Muscle layer of duodenum (tissue), 2 donors: ENCODE results near the gene BCL3.

Source experiments
- H3K27ac ChIP-seq: one replicate; pipeline ENCODE4 v1.7.0; 2013; ENCODE audit warnings: mild to moderate bottlenecking, low read length
- H3K27me3 ChIP-seq: one replicate; pipeline ENCODE4 v1.7.0; 2013; ENCODE audit warnings: low read depth, mild to moderate bottlenecking, control low read depth, low read length
- H3K36me3 ChIP-seq, 2 donors: one replicate each; pipeline ENCODE4 v1.7.0; 2013; ENCODE audit warnings: low read length in 2 of 2, control low read depth in 1 of 2, mild to moderate bottlenecking in 1 of 2; ENCODE audit not compliant: insufficient read depth in 2 of 2, control insufficient read depth in 1 of 2
- H3K4me1 ChIP-seq, 2 donors: one replicate each; pipeline ENCODE4 v1.7.0; 2013; ENCODE audit warnings: low read length in 2 of 2, mild to moderate bottlenecking in 2 of 2, control low read depth in 1 of 2, moderate library complexity in 1 of 2; ENCODE audit not compliant: insufficient read depth in 2 of 2, control insufficient read depth in 1 of 2
- H3K4me3 ChIP-seq, 2 donors: one replicate each; pipeline ENCODE4 v1.7.0; 2013; ENCODE audit warnings: low read length in 2 of 2, low read depth in 1 of 2, mild to moderate bottlenecking in 1 of 2
- H3K9me3 ChIP-seq, 2 donors: one replicate each; pipeline ENCODE4 v1.7.0; 2013; ENCODE audit warnings: low read length in 2 of 2, control low read depth in 1 of 2, mild to moderate bottlenecking in 1 of 2; ENCODE audit not compliant: control insufficient read depth in 1 of 2
- donor health status: healthy.

The BCL3 gene

DNA sequence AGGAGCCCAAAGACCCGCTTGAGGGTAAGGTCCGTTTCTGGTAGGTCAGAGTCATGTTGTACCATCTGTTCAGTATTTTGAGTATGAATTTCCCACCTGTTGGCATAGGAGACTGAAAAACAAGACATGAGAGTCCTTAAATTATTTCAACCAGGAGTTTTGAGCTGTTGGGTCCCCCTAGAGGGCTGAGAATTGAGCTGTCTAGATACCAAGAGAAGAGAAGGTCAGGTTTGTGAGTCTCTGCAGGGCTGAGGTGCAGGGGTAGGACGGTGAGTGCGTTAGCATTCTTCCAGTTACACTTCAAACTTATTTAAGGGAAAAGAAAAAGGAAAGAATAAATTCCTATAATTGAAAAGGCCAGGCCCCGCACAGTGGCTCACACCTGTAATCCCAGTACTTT lies 34.2 kb downstream of the BCL3 start:
- Histone ChIP-seq H3K27me3 (no peaks in the 10 kb centered on the region), H3K9me3 (no peaks in the 10 kb centered on the region), H3K36me3 (no peaks in the 10 kb centered on the region), H3K27ac (no peak overlapping the region), H3K4me1 (peaks cover 0 to 8% of the 10 kb centered on the region in 2 donors), H3K4me3 (no peak overlapping the region)

DNA sequence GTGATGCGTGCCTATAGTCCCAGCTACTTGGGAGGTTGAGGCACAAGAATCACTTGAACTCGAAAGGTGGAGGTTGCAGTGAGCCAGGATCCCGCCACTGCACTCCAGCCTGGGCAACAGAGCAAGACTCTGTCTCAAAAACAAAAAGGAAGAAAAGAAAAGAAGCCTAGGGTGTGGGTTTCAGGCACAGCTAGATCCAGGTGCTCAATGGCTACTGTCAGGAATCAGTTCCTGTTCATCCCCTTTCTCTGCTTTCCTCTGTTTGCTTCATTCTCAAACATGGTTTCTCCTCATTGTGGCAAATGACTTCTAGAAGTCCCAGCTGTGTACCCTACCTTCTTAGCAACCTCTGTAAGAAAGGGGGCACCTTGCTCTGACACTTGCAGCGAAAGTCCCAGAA lies 35.0 kb downstream of the BCL3 start:
- H3K27me3 ChIP-seq = no peaks in the 10 kb centered on the region
- H3K4me3 ChIP-seq = no peak overlapping the region
- H3K36me3 ChIP-seq = no peaks in the 10 kb centered on the region
- H3K4me1 ChIP-seq = peaks cover 0 to 4% of the 10 kb centered on the region in 2 donors
- H3K9me3 ChIP-seq = no peaks in the 10 kb centered on the region
- no peak overlapping the region for H3K27ac ChIP-seq

DNA sequence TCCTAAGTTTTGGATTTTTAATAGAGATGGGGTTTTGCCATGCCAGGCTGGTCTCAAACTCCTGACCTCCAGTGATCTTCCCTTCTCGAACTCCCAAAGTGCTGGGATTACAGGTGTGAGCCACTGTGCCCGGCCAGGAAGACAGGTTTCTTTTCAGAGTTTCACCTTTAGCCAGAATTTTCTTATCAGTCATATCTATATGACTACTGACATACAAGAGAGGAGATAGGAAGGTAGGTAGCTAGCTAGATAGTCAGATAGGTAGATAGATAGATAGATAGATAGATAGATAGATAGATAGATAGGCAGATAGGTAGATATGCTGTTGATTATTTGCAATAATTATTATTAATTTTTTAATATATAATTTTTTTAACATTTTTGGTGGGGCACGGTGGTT lies 36.8 kb downstream of the BCL3 start:
- peaks cover 0 to 4% of the 10 kb centered on the region in 2 donors for H3K4me1 ChIP-seq
- H3K27ac ChIP-seq = no peak overlapping the region
- no peaks in the 10 kb centered on the region for H3K27me3 ChIP-seq
- no peaks in the 10 kb centered on the region for H3K9me3 ChIP-seq
- H3K4me3 ChIP-seq = no peak overlapping the region
- no peaks in the 10 kb centered on the region for H3K36me3 ChIP-seq

DNA sequence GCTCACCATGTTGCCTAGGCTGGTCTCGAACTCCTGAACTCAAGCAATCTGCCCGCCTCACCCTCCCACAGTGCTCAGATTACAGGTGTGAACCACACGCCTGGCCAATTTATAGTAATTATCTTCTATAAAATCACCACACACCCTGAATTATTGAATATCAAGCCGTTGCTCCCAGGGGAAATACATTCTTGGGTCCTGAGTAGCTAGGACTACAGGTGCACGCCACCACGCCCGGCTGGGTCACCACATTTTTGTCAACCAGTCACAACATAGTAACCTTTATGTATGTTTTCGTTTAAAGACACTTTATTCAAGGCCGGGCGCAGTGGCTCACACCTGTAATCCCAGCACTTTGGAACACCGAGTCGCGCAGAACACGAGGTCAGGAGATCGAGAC lies 37.5 kb downstream of the BCL3 start:
- Histone ChIP-seq H3K4me3 (no peak overlapping the region), H3K4me1 (peaks cover 0 to 4% of the 10 kb centered on the region in 2 donors), H3K27ac (no peak overlapping the region), H3K36me3 (no peaks in the 10 kb centered on the region), H3K9me3 (no peaks in the 10 kb centered on the region), H3K27me3 (no peaks in the 10 kb centered on the region)

DNA sequence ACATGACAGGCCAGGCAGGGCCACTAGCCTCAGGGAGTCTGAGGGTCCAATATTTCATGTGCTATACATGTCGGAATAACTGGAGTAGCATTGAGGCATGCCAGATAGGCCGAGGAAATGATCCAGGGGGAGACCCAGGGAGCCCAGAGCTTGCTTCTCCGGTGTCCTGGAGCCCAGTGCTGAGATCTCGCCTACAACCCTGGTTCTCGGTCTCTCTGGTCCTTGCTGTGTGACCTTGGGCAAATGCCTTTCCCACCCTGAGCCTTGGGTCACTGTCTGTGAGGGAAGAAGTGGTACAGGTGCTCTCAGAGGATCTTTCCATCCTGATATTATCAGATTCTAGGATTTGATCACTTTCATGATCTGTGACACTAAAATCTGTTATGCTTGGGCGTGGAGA lies 40.5 kb downstream of the BCL3 start:
- H3K36me3 ChIP-seq = no peaks in the 10 kb centered on the region

DNA sequence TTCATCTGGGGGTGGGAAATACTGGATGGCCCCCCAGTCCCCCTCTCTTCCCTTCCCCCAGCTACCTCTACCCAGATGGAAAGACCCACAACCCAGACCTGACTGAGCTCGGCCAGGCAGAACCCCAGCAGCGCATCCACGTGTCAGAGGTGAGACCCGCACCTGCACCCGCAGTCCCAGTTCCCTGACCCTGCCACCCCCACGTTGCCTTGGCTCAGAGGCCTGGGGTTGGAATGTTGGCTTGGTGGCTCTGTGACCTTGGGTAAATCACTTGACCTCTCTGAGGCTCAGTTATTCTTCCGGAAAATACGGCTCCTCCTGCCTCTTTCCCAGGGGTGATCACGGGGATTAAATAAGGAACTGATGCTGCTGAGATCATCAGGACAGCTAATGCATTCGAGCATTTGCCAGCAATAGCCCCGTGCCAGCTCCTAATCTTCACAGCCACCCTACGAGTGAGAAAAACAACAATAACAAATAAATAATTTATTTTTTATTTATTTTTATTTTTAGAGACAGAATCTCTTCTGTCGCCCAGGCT lies 41.5 kb downstream of the BCL3 start:
- Histone ChIP-seq H3K4me1 (no peaks in the 10 kb centered on the region), H3K36me3 (no peaks in the 10 kb centered on the region), H3K27me3 (no peaks in the 10 kb centered on the region), H3K9me3 (no peaks in the 10 kb centered on the region), H3K4me3 (no peak overlapping the region), H3K27ac (no peak overlapping the region)

More for the DNA sequence above, 40.5 kb downstream of the BCL3 start:
- H3K27ac ChIP-seq = no peak overlapping the region
- no peaks in the 10 kb centered on the region for H3K9me3 ChIP-seq
- H3K4me1 ChIP-seq = peaks cover 0 to 4% of the 10 kb centered on the region in 2 donors
- H3K27me3 ChIP-seq = no peaks in the 10 kb centered on the region
- H3K4me3 ChIP-seq = no peak overlapping the region

DNA sequence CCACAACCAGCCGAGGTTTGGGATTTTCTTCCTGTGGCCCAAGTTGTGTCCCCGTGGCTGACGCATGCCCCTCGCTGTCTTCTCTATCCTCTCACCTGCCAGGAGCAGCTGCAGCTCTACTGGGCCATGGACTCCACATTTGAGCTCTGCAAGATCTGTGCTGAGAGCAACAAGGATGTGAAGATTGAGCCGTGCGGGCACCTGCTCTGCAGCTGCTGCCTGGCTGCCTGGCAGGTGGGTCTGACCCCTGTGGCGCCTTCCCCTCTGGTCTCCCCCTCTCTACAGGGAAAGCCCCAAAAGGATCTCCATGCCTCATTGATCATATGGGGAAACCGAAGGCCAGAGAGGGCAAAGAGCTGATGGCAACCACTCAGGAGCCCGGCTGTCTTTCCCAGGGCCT lies 43.8 kb downstream of the BCL3 start:
- Histone ChIP-seq H3K9me3 (no peaks in the 10 kb centered on the region), H3K4me3 (no peak overlapping the region), H3K4me1 (peaks cover 0 to 3% of the 10 kb centered on the region in 2 donors), H3K27ac (no peak overlapping the region), H3K27me3 (no peaks in the 10 kb centered on the region), H3K36me3 (no peaks in the 10 kb centered on the region)

DNA sequence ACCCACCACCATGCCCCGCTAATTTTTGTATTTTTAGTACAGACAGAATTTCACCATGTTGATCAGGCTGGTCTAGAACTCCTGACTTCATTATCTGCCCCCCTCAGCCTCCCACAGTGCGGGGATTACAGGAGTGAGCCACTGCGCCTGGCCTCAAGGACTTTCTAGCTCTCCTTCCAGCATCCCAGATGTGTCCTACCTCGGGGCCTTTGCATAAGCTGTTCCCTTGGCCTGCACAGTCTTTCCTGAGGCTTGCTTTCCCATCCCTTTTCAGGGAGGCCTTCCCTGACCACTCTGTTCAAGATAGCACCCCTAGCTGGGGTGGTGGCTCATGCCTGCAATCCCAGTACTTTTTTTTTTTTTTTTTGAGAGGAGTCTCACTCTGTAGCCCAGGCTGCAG lies 46.1 kb downstream of the BCL3 start:
- H3K27me3 ChIP-seq = no peaks in the 10 kb centered on the region

DNA sequence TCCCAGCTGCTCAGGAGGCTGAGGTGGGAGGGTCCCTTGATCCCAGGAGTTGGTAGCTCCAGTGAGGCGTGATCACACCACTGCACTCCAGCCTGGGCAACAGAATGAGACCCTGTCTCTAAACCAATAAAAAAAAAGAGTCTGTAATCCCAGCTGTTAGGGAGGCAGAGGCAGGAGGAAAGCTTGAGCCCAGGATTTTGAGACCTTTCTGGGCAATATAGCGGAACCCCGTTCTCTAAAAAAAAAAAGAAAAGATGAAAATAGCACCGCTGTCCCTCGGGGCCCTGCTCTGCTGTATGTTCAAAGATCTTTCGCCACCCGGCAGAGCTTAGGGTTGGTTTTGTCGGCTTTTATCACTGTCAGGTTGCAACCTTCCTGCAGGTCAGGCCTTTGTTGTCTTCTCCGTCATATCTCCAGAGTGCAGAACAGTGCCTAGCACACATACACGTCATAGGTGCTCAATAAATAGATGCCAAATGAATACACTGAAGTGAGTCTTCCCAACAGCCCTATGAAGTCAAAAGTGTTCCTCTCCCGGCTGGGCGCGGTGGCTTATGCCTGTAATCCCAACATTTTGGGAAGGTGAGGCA lies 47.0 kb downstream of the BCL3 start:
- no peak overlapping the region for H3K27ac ChIP-seq
- no peaks in the 10 kb centered on the region for H3K9me3 ChIP-seq
- H3K4me3 ChIP-seq = no peak overlapping the region
- peaks cover 0 to 4% of the 10 kb centered on the region in 2 donors for H3K4me1 ChIP-seq
- H3K36me3 ChIP-seq = no peaks in the 10 kb centered on the region
- no peaks in the 10 kb centered on the region for H3K27me3 ChIP-seq

More for the DNA sequence above, 46.1 kb downstream of the BCL3 start:
- no peaks in the 10 kb centered on the region for H3K9me3 ChIP-seq
- no peak overlapping the region for H3K4me3 ChIP-seq
- H3K36me3 ChIP-seq = no peaks in the 10 kb centered on the region
- H3K4me1 ChIP-seq = peaks cover 0 to 3% of the 10 kb centered on the region in 2 donors
- H3K27ac ChIP-seq = no peak overlapping the region

DNA sequence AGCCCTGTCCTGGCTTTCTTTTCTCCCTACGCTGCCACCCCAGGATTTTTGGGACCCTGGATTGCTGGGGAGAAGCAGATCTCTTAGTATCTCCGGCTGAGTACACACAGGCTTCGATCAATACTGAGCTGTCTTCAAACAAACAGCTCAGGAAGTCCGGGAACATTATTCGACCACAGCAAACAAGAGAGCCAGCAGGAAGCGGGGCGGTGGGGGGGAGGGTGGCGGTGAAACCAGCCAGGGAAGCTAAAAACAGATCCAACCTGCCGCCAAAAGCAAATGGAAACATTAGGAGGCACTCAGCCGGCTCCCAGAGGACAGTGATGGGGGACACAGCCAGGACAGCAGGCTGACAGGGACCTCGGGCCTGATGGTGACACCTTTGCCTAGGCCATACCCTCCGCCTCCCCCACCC lies 48.2 kb downstream of the BCL3 start:
- no peaks in the 10 kb centered on the region for H3K36me3 ChIP-seq
- H3K4me1 ChIP-seq = peaks cover 0 to 5% of the 10 kb centered on the region in 2 donors
- H3K27ac ChIP-seq = no peak overlapping the region
- H3K27me3 ChIP-seq = no peaks in the 10 kb centered on the region
- H3K9me3 ChIP-seq = no peaks in the 10 kb centered on the region
- no peak overlapping the region for H3K4me3 ChIP-seq

DNA sequence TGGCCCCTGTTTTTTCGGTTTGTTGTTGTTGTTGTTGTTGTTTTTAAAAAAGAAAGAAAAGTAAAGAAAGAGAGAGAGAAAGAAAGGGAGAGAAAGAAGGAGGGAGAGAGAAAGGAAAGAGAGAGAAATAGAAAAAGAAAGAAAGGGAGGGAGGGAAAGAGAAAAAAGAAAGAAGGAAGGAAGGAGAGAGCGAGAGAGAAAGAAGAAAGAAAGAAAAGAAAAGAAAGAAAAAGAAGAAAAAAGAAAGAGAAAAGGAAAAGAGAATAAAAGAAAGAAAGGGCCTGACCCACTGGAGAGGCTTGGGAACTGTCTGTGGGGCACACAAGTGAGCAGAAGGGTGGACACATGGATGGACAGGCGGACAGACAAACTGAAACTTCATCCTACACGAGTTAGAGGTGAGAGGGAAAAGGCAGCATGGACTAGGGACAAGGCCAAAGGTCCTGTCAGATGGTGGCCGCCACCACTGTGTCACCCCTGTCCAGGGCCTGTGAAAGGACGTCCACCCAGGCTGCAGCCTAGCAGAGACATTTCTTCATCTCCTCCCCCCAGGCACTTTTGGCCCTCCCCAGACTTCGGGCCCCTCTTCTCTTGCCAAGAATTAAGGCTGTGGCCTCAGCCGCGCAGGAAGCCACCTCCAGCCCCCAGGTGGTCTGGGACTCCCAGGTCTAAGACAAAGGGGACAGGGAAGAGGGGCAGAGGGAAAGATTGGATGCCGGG lies 51.3 kb downstream of the BCL3 start:
- peaks cover 0 to 3% of the 10 kb centered on the region in 2 donors for H3K36me3 ChIP-seq
- H3K27ac ChIP-seq = no peak overlapping the region
- no peaks in the 10 kb centered on the region for H3K9me3 ChIP-seq
- H3K27me3 ChIP-seq = no peaks in the 10 kb centered on the region
- peaks cover 0 to 5% of the 10 kb centered on the region in 2 donors for H3K4me1 ChIP-seq
- H3K4me3 ChIP-seq = no peak overlapping the region
